Measurements from ENCODE around the gene GPR27.

The GPR27 gene, protein sequence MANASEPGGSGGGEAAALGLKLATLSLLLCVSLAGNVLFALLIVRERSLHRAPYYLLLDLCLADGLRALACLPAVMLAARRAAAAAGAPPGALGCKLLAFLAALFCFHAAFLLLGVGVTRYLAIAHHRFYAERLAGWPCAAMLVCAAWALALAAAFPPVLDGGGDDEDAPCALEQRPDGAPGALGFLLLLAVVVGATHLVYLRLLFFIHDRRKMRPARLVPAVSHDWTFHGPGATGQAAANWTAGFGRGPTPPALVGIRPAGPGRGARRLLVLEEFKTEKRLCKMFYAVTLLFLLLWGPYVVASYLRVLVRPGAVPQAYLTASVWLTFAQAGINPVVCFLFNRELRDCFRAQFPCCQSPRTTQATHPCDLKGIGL

DNA sequence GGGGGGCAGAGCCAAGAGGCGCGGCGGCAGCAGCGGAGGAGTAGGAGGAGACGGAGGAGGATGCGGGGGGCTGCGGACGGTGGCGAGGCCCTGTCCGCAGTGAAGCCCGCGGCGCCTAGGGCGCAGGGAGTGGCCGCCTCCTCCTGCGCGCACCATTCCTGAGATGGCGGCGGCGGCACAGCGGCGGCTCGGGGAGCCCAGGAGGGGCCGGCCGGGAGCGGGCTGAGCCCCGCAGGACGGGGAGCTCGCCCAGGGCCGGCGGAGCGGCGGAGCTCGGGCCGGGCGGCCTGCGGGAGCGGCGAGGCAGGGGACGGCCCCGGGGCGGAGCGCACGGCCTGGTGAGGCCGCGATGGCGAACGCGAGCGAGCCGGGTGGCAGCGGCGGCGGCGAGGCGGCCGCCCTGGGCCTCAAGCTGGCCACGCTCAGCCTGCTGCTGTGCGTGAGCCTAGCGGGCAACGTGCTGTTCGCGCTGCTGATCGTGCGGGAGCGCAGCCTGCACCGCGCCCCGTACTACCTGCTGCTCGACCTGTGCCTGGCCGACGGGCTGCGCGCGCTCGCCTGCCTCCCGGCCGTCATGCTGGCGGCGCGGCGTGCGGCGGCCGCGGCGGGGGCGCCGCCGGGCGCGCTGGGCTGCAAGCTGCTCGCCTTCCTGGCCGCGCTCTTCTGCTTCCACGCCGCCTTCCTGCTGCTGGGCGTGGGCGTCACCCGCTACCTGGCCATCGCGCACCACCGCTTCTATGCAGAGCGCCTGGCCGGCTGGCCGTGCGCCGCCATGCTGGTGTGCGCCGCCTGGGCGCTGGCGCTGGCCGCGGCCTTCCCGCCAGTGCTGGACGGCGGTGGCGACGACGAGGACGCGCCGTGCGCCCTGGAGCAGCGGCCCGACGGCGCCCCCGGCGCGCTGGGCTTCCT, at the start of gene GPR27:
TSS of gene GPR27 (plus strand) at position 155 of the 909 bp plus-strand sequence. CDS start at position 350, 195 bp downstream.
- DNase-seq (ENCODE audit: low spot score): no peak

DNA sequence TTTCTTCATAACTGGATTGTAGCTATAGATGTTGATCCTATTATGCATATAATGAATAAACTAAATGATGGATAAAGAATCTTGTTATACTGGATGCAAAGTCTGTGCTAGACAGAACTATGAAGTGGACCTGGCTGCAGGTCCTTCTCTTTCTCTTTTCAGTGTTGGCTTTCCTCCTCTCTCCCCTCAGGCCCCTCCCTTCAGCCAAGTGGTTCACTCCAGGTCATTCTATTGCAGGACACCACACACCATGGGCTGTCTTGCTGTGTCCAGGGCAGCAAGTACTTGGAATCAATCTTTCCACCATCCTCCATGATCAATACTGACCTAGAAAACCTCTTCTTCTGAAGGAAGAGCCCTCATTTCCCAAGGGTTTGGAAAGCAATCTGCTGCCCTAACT, 48.7 kb upstream of the GPR27 start:
- no peak for DNase-seq (ENCODE audit: low spot score)

DNA sequence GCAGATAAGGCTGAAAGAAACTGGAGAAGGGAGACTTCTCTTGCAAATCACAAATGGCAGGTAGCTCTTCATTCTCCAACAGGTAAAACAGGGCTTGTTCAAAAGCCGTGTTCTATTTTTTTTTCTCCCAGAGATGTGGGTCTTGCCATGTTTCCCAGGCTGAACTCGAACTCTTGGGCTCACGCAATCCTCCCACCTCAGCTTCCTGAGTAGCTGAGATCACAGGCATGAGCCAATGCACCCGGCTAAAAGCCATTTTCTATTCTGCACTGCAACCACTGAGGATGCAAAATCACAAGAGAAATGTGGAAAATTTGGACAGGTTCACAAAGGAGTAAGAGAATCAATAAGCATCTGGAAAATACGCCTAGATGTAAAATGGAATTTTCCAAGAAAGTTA, 48.0 kb upstream of the GPR27 start:
- no peak for DNase-seq (ENCODE audit: low spot score)

DNA sequence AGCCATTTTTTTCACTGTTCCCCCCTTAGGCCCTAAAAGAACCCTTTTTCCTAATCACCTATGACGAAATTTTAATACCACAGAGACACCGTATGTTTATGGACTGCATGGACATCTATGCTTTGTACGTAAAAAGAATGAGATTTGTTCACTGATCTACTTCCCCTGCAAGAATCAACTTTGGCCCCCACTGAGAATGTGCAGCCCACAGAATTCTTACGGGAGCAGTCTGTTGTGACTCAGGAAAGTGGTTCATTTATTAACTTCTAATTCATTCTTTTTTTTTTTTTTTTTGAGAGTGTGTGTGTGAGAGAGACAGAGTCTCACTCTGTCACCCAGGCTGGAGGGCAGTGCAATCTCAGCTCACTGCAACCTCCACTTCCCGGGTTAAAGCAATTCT, 46.1 kb upstream of the GPR27 start:
- DNase-seq (ENCODE audit: low spot score): no peak

DNA sequence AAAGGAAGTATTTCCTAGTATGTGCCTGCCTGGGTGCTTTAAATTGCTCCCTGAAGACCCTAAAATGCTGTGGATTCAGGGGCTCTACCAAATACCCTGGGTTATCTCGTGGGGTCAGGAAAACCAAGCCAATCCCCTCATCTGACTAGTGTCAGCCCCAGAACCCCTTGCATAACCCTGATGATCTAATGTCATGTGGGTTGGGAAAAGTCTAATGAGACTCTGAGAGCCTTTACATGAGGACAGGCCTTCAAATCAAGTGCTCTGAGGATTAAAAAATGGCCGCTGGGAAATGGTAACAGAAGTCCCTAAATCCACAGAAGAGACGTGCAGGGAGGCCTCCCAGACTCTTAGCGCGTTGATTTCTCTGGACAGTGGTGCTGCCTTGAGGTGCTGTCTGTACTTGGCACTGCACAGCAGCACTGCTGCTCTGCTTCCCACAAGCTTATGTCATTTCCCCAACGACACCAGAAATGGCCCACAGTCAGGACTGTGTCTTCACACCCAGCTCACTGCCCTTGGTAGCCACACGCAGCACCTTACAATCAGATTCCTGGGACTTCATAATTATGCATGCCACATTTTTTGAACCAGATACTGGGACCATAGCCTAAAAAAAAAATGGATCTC, 45.1 kb upstream of the GPR27 start:
- no peak for DNase-seq (ENCODE audit: low spot score)

DNA sequence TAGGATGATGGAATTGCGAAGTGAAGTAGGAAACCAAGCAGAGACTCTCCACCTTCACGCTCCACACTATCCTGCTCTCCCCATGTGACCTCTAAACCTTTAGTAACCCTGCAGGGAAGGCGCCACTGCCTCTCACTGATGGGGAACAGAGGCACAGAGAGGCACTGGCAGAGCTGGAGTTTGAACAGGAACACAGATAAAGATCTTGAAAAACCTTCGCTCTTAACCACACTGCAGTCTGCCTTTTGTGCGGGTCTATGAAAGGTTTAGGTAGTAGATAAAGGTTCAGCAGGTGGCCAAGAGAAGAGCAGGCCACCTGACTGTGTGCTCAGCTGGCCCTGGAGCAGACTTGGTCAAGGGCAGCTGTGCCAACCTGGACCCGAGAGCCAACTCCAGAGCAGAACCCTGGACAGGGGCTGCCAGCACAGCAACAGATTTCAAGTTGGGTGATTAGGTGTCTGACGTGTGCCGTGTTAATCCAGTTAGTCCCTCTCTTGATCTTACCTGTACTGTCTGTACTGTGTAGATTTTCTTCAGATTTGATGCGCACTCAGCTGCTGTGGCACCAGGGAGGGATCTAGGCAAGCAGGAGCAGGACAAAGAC, 43.6 kb upstream of the GPR27 start:
- no peak for DNase-seq (ENCODE audit: low spot score)

DNA sequence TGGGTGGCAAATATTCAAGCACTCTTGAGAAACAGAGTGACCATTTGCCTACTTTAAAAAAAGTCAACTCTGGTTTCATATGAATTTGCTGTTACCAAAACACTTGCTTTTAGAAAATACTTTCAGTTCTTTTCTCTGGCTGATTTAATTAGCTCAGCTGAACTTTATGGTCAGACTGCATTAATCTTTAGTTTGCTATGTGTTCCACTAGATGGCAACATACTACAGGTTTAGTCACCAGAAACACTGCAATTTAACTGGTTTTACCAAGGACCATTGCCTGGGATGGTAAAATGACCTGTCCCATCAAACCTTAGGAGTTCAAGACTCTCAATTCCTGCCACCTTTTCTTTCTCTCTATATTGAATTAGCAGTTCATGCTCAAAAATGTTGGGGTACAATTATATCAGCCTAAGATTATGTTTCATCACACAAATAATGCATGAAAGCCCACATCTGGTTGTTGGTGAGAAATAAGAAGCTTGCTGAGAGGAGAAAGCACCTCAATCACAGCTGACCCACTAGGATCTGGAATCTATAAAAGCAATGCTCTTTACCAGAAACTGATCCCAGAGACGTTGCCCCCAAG, 42.7 kb upstream of the GPR27 start:
- DNase-seq (ENCODE audit: low spot score): peak; percentile 15

DNA sequence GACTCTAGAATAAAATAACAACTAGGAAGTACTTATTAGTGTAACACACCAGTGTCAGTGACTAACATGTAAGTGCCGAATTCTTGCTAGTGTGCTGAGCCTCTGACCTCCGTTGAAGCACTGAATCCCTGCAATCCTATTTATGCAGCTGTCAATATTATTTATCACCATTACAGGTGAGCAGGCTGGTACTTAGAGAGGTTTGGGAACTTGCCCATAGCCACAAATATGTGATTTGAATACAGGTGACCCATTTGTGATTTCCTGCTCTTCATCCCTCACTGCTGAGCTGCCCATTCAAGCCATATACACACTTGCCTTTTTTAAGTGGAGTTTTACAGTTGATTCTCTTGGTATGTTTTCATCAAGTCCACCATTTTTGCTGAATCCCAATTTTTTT, 40.6 kb upstream of the GPR27 start:
- no peak for DNase-seq (ENCODE audit: low spot score)

DNA sequence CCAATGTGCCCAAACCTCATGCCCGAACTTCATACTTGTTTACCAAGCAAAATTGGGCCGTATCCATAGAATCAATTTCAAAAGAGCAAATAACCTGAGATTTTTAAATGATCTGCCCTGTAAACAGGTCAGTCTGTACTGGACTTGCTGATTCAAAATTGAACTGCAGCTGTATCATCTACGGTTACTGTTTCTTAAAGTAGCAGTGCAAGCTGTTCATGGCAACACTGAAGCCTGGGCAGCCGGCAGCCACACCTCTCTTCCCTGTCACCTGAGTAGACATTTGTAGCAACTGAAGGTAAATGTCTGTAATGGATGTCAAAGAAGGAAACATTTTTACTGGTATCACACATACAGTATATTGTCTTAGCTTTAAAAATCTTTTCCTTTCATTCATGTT, 39.1 kb upstream of the GPR27 start:
- no peak for DNase-seq (ENCODE audit: low spot score)

DNA sequence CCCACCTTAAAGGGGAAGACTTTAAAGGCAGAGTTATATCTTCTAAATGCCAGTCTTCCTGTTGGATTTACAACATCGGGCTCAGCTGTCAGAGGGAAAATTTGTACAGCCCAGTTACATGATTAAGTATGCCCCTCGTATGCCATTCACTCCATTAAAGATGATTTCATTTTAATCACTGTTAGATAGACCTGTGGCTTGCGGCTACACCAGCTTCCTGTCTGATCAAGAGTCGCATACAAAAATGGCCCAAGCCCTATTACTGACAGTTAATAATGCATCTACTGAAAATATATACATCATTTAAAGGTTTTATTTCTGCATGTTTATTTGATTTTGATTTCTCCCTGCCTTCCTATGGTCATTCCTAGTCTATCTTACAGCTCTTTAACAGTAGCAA, 35.6 kb upstream of the GPR27 start:
- DNase-seq (ENCODE audit: low spot score): no peak

DNA sequence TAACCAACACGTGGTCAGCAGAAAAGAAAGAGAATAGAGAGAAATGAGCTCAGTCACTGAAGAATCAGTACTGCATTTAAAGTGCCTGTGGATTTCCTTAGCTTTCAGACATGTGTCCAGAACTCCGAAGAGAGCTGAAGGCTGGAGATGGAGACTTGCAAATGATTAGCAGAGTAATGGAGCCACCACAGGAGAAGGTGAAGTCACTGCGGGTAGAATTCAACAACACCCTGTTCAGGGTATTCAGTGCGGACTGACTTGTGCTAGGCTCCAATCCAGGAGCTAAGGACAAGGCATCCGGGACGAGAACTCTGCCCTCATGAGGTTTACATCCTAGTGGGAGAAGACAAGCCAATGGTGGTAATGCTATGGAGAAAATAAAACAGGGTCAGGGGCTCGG, 32.7 kb upstream of the GPR27 start:
- DNase-seq (ENCODE audit: low spot score): no peak

DNA sequence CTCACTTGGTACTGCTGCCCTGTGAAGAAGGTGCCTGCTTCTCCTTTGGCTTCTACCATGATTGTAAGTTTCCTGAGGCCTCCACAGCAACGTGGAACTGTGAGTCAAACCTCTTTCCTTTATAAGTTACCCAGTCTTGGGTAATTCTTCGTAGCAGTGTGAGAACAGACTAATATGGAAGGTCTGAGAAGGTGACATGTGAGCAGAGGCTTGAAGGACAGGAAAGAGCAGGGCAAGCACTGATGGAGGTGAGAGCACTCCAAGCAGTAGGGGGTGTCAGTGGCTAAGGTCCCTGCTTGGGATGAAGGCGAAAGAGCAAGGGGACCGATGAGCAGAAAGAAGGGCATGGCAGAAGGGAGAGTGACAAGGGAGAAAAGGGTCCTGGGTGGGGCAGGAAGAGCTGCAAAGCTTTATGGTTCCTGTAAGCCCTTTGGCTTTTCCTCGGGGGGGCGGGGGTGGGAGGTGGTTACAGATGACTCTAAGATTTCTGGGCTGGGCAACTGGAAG, 32.0 kb upstream of the GPR27 start:
- no peak for DNase-seq (ENCODE audit: low spot score)

DNA sequence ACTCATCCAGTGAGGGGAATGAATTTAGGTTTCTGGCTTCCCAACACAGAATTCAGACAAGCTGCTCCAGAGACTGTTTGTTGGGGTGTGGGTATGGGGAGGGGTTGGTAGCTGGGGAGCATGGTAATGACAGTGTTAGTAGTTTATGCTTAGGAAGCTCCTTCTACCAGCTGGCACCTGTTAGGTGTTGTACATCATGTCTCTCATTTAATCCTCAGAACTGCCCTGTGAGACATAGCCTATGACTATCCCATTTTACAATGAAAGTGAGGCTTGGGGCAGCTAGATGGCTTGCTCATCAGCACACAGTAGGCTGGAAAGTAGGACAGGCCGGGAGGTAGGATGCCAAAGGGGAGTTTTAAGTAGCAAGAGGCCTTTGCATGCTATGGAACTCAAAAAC, 31.0 kb upstream of the GPR27 start:
- DNase-seq (ENCODE audit: low spot score): no peak

DNA sequence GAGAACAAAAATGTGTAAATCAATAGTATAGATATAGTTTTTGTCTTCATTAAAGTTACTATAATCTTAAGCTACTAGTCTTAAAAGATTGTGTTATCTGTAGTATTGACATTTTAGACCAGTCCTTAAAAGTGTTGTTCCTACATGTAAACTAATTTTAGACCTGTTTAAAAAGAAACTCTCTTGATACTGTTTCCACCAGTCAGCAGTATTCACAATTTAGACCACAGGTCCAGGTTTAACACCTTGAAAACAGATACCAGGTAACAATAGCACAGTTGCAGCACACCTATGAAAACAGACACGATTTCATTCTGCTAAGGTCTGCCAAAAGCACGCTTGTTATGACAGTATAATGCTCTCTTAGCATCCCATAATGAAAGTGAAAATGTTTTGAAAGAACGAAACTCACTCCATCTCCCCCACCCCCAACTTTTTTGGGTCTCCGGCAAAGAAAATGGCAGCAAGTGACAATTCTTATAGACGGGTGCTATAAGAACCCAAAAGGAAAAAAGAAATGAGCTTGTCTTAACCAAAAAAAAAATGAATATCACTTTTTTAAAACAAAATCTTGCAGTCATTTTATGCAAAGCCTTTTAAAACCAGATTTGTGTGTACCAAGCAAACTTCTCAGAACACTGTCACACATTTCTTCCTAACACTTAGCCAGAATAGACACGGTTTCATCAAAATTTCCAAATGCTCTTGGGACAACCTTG, 30.0 kb upstream of the GPR27 start:
- DNase-seq (ENCODE audit: low spot score): no peak

DNA sequence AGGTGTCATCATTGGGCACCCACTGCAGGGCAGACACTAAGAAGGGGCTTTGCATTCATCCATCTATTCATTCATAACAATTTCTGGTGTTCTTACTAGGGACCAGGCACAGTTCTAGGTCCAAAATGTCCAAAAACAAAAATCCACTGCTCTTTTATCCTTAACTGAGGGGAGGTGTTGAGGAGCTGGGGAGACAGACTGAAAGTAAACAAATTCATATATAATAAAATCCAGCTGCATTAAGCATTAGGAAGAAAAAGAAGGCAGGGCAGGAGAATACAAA, 29.5 kb upstream of the GPR27 start:
- no peak for DNase-seq (ENCODE audit: low spot score)

DNA sequence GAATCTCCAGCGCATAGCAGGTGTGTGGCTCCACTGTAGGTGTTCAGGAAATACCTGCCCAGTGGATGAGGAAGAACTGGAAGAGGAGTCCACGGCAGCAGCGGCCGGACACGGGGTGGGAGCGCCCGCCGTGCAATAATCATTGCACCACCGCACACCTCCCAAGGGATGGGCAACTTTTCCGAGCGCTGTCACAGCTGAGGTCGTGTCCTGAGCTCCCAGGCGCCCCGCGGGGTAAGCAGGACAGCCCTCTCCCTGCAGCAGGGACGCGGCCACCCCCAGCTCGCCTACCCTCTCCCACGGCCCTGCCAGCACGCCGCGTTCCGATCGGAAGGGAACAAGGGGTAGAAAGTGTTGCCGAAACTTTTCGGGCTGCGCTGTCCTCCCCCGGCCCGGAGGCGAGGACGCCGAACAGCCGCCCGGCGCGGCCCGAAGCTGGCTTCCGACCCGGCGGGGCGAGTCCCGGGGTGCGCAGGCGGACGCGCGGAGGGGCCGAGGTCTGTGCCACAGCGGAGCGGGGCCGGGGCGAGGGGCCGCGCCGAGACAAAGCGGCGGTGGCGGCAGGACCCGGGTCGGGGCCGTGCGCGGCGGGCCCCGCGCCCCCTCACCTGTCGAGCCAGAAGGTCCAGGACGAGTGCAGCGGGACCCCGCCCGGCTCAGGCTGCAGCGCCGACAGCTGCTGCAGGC, 28.9 kb upstream of the GPR27 start:
- no peak for DNase-seq (ENCODE audit: low spot score)

DNA sequence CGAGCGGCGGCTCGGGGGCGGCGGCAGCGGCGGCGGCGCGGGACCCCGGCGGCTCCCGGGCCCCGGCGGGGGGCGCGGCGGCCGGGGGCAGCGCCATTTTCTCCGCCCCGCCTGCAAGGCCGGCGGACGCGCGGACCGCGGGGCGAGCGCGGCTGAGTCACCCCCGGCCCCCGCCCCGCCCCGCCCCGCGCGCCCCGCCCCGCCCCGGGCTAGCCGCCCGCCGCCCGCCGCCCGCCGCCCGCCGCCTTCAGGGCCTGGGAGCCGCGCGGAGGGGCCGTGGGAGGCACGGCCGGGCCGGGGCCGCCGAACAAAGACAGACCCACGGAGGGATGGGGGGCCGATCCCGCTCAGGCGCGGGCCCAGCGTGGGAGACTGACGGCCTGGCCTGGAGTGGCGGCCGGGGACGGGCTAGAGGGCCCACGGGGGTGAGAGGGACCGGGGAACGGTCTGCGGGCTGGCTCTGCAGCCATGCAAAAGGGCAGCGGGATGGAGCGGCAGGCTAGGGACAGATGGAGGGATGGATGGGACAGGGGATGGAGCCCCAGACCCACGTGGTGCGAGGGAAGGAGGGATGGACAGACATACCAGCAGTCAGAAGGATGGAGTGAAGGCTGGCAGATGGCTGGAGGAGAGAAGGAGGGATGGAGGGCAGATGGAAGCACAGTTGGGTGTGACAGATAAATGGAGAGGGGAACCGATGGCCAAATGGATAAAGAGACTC, 28.2 kb upstream of the GPR27 start, which contains the start of gene EIF4E3:
TSS of gene EIF4E3 (minus strand) at position 132 of the 721 bp plus-strand sequence. CDS start at position 97, 35 bp downstream.
- no peak for DNase-seq (ENCODE audit: low spot score)

DNA sequence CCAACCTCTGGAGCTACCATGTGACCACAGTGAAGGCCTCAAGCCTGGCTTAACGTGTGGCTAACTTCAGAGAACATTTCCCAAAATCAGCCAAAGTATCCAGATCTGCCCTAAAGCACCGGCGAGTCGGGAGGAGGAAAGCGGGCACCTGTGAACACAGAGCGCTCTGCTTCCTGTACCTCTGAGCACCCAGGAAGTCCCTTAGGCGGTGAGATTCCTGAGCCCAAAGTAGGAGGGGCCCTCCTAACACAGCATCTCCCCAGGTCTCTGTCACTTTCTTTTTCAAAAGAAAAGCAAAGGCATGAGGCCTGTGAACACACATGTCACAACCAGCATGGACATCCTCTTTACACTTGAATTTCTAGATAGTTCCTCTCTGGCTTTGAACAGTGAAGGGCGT, 27.5 kb upstream of the GPR27 start:
- no peak for DNase-seq (ENCODE audit: low spot score)

DNA sequence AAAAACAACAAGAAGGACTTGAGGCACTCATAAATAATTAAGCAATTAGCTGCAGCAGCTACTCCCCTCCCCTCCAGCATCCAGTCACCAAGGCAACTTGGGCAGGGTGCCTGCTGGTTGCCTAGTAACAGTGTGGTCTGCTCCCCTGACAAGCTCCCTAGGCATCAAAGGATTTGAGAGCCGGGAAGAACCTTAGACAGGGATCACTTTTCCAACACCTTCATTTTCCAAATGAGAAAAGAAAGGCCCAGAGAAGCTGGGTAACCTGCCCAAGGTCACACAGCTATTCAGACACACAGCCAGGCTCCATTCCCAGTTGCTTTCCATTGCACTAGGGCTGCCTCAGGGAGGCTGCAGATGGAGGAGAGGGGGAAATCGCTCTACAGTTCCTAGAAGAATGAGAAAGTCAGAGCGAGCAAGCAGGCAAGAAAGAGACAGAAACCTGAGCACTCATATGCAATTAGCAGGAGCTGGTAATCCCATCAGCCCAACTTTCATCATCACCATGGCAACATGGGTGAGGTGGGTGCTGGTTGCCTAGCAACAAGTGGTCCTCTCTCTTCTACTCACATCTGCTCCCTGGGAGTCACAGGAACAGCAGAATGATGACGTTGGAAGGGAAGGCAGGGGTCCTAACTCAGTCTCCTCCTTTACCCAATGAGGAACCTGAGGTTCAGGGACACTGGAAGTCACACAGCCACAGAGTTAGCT, 24.9 kb upstream of the GPR27 start:
- DNase-seq (ENCODE audit: low spot score): no peak

Data from hematopoietic multipotent progenitor cell treated with erythropoietin and hydrocortisone succinate and interleukin-3 and kit ligand, for 15 days (in vitro differentiated cells).